ENCODE data around the gene ZNF44. TPM values are rescaled to one million over a fixed set of nuclear protein-coding genes. Genes with fewer than 3 reads are reported as not detected.
A peak's percentile ranks its signal among the peaks of the same experiment; 100 is the strongest.
"Not testable (repeated sequence)": the region's sequence is repeated elsewhere in the genome, so short reads cannot be mapped to it uniquely, and the experiment has no call there.

ZNF44 gene
- total RNA-seq, 1 donor from 2014 or later, result 15.2 TPM

- Mint-ChIP-seq H3K9me3 (ENCODE audit: unreplicated experiment) (peaks cover 2% of the 10 kb centered on the region), H3K4me1 (ENCODE audit: low read depth, unreplicated experiment) (no peaks in the 10 kb centered on the region), H3K27me3 (ENCODE audit: unreplicated experiment) (no peaks in the 10 kb centered on the region), H3K36me3 (ENCODE audit: unreplicated experiment) (peaks cover 10% of the 10 kb centered on the region), H3K27ac (ENCODE audit: unreplicated experiment) (no peak overlapping the region), H3K4me3 (ENCODE audit: unreplicated experiment) (no peak overlapping the region)
- TF ChIP-seq CTCF (IDR thresholded peaks at IDR 0.05; ENCODE audit: partially characterized antibody, unreplicated experiment), result no peak
- no peak for DNase-seq
These were observed 31.0 kb upstream of the ZNF44 start for GRCh38 chr19:12325690-12326089.

GRCh38 chr19:12318782-12319413 lies 24.2 kb upstream of the ZNF44 start:
- DNase-seq, result no peak
- Mint-ChIP-seq H3K36me3 (ENCODE audit: unreplicated experiment) (peaks cover 35% of the 10 kb centered on the region), H3K9me3 (ENCODE audit: unreplicated experiment) (peaks cover 6% of the 10 kb centered on the region), H3K4me1 (ENCODE audit: low read depth, unreplicated experiment) (no peaks in the 10 kb centered on the region), H3K4me3 (ENCODE audit: unreplicated experiment) (no peak overlapping the region), H3K27ac (ENCODE audit: unreplicated experiment) (no peak overlapping the region), H3K27me3 (ENCODE audit: unreplicated experiment) (no peaks in the 10 kb centered on the region)
- TF ChIP-seq CTCF (IDR thresholded peaks at IDR 0.05; ENCODE audit: partially characterized antibody, unreplicated experiment), result no peak

GRCh38 chr19:12314553-12314952 lies 19.9 kb upstream of the ZNF44 start:
- Mint-ChIP-seq H3K27me3 (ENCODE audit: unreplicated experiment) (no peaks in the 10 kb centered on the region), H3K9me3 (ENCODE audit: unreplicated experiment) (peaks cover 4% of the 10 kb centered on the region), H3K4me3 (ENCODE audit: unreplicated experiment) (no peak overlapping the region), H3K36me3 (ENCODE audit: unreplicated experiment) (peaks cover 21% of the 10 kb centered on the region), H3K27ac (ENCODE audit: unreplicated experiment) (no peak overlapping the region), H3K4me1 (ENCODE audit: low read depth, unreplicated experiment) (no peaks in the 10 kb centered on the region)
- no peak for TF ChIP-seq CTCF (IDR thresholded peaks at IDR 0.05; ENCODE audit: partially characterized antibody, unreplicated experiment)
- no peak for DNase-seq

- not testable (repeated sequence) for DNase-seq; H3K9me3 Mint-ChIP-seq (ENCODE audit: unreplicated experiment); H3K4me1 Mint-ChIP-seq (ENCODE audit: low read depth, unreplicated experiment); H3K27ac Mint-ChIP-seq (ENCODE audit: unreplicated experiment); H3K36me3 Mint-ChIP-seq (ENCODE audit: unreplicated experiment); H3K27me3 Mint-ChIP-seq (ENCODE audit: unreplicated experiment); H3K4me3 Mint-ChIP-seq (ENCODE audit: unreplicated experiment)
These were observed 14.2 kb upstream of the ZNF44 start for GRCh38 chr19:12308891-12309290.

GRCh38 chr19:12295191-12295590 lies 508 bp upstream of the ZNF44 start:
- TF ChIP-seq CTCF (IDR thresholded peaks at IDR 0.05; ENCODE audit: partially characterized antibody, unreplicated experiment), result no peak
- peaks cover 10% of the 10 kb centered on the region for H3K9me3 Mint-ChIP-seq (ENCODE audit: unreplicated experiment)
- no peaks in the 10 kb centered on the region for H3K36me3 Mint-ChIP-seq (ENCODE audit: unreplicated experiment)
- H3K27ac Mint-ChIP-seq (ENCODE audit: unreplicated experiment), result peak overlapping the region; percentile 96
- DNase-seq, result no peak
- peak overlapping the region; percentile 92 for H3K4me3 Mint-ChIP-seq (ENCODE audit: unreplicated experiment)
- H3K27me3 Mint-ChIP-seq (ENCODE audit: unreplicated experiment), result peaks cover 3% of the 10 kb centered on the region
- peaks cover 2% of the 10 kb centered on the region for H3K4me1 Mint-ChIP-seq (ENCODE audit: low read depth, unreplicated experiment)

All from glutamatergic neuron (in vitro differentiated cells).